Middle frontal gyrus (tissue), 1 donor: ENCODE data around the gene GNPTAB.

ENCODE experiments used
- DNase-seq: peaks from one replicate; pipeline ENCODE4 v3.0.0-alpha.2; 2015; ENCODE audit warnings: low spot score; ENCODE audit errors: extremely low spot score

GNPTAB gene

GRCh38 chr12:101773650-101774162 lies 57.1 kb downstream of the GNPTAB start:
- peak; percentile 33 for DNase-seq

GRCh38 chr12:101772012-101772775 lies 58.6 kb downstream of the GNPTAB start:
- no peak for DNase-seq

- no peak for DNase-seq
Observed at GRCh38 chr12:101769865-101770264, 60.9 kb downstream of the GNPTAB start.

GRCh38 chr12:101768781-101769180 lies 62.0 kb downstream of the GNPTAB start:
- no peak for DNase-seq

GRCh38 chr12:101767537-101767936 lies 63.2 kb downstream of the GNPTAB start:
- DNase-seq = no peak

GRCh38 chr12:101764051-101764792 lies 66.5 kb downstream of the GNPTAB start:
- DNase-seq = no peak

- no peak for DNase-seq
Observed at GRCh38 chr12:101763246-101763931, 67.4 kb downstream of the GNPTAB start.

- no peak for DNase-seq
Observed at GRCh38 chr12:101761781-101762180, 69.0 kb downstream of the GNPTAB start.

GRCh38 chr12:101761350-101761749 lies 69.4 kb downstream of the GNPTAB start:
- no peak for DNase-seq

- no peak for DNase-seq
Observed at GRCh38 chr12:101759396-101760047, 71.2 kb downstream of the GNPTAB start.

GRCh38 chr12:101750152-101750551 lies 80.6 kb downstream of the GNPTAB start:
- DNase-seq = no peak

- no peak for DNase-seq
Observed at GRCh38 chr12:101749657-101750056, 81.1 kb downstream of the GNPTAB start.

- no peak for DNase-seq
Observed at GRCh38 chr12:101748907-101749306, 81.9 kb downstream of the GNPTAB start.

GRCh38 chr12:101747697-101748096 lies 83.1 kb downstream of the GNPTAB start:
- DNase-seq = no peak

GRCh38 chr12:101746661-101747060 lies 84.1 kb downstream of the GNPTAB start:
- no peak for DNase-seq

GRCh38 chr12:101746196-101746595 lies 84.6 kb downstream of the GNPTAB start:
- no peak for DNase-seq

GRCh38 chr12:101745481-101745880 lies 85.3 kb downstream of the GNPTAB start:
- DNase-seq = no peak

GRCh38 chr12:101743724-101744472 lies 86.9 kb downstream of the GNPTAB start:
- no peak for DNase-seq

GRCh38 chr12:101743242-101743641 lies 87.5 kb downstream of the GNPTAB start:
- no peak for DNase-seq

- DNase-seq = no peak
Observed at GRCh38 chr12:101740980-101741379, 89.8 kb downstream of the GNPTAB start.

- no peak for DNase-seq
Observed at GRCh38 chr12:101740566-101740965, 90.2 kb downstream of the GNPTAB start.
